Gastroesophageal sphincter (tissue), 4 donors: ENCODE data around the gene COL4A6. TPM values are rescaled to one million over a fixed set of nuclear protein-coding genes. Genes with fewer than 3 reads are reported as not detected.

Experiments used
- ATAC-seq: fragments of 150-250 bp; one replicate; pipeline ENCODE4 v1.9.1; 2016; ENCODE audit warnings: mild to moderate bottlenecking, moderate library complexity
- H3K27ac ChIP-seq, 4 donors: fragments of 200-600 bp; sonication (generic) in 3 of 4; 1 replicate in 3 of 4; 2 replicates in 1 of 4; pipeline ENCODE4 v1.5.1; 2016 to 2019
- H3K27me3 ChIP-seq: fragments of 200-600 bp; sonication (generic); one replicate; pipeline ENCODE4 v1.5.1; 2019
- H3K36me3 ChIP-seq, 2 donors: fragments of 200-600 bp; sonication (generic); one replicate each; pipeline ENCODE4 v1.5.1; 2019; ENCODE audit warnings: control low read depth in 1 of 2
- H3K4me1 ChIP-seq, 3 donors: fragments of 200-600 bp; sonication (generic); 1 replicate in 2 of 3; 2 replicates in 1 of 3; pipeline ENCODE4 v1.5.1; 2016 to 2019; ENCODE audit warnings: control low read depth in 2 of 3
- H3K4me3 ChIP-seq, 2 donors: fragments of 200-600 bp; sonication (generic); one replicate each; pipeline ENCODE4 v1.5.1; 2019; ENCODE audit warnings: mild to moderate bottlenecking in 1 of 2, moderate library complexity in 1 of 2
- H3K9me3 ChIP-seq, 3 donors: fragments of 200-600 bp; sonication (generic); one replicate each; pipeline ENCODE4 v1.5.1; 2017 to 2019; ENCODE audit warnings: control low read depth in 2 of 3
- CTCF ChIP-seq, 4 experiments: fragments of 200-600 bp in 2 of 4; fragments of 450-650 bp in 2 of 4; sonication (generic) in 1 of 4; IDR thresholded peaks; one replicate each; pipeline ENCODE4 v1.5.1; 2017 to 2019; ENCODE audit warnings: antibody characterized with exemption in 4 of 4, mild to moderate bottlenecking in 2 of 4, moderate library complexity in 2 of 4
- EP300 ChIP-seq: sonication (generic); formaldehyde crosslinking; IDR thresholded peaks from one replicate; pipeline ENCODE4 v1.6.1; 2017; ENCODE audit warnings: antibody characterized with exemption, mild to moderate bottlenecking
- POLR2A ChIP-seq, 2 donors: fragments of 450-650 bp; IDR thresholded peaks; one replicate each; pipeline ENCODE4 v1.6.1; 2017; ENCODE audit warnings: antibody characterized with exemption in 2 of 2, mild to moderate bottlenecking in 2 of 2, moderate library complexity in 1 of 2
- POLR2AphosphoS5 ChIP-seq: sonication (generic); formaldehyde crosslinking; IDR thresholded peaks from one replicate; pipeline ENCODE4 v1.6.1; 2017; ENCODE audit warnings: antibody characterized with exemption
- WGBS, 2 donors: methylation state at CpG; one replicate each; pipeline ENCODE4 v1.1.5; 2018; ENCODE audit warnings: low coverage in 1 of 2; 5-methylcytosine and 5-hydroxymethylcytosine counted together
- total RNA-seq, 4 donors: library from RNA; depleted of rRNA; stranded (reverse); fragments of >200 nt; gene quantifications; one replicate each; pipeline ENCODE4 v1.1.0, GENCODE V29; 2016

Gene COL4A6
- total RNA-seq, 4 donors from 2014 or later: 103 to 369 (median 213) TPM

DNA sequence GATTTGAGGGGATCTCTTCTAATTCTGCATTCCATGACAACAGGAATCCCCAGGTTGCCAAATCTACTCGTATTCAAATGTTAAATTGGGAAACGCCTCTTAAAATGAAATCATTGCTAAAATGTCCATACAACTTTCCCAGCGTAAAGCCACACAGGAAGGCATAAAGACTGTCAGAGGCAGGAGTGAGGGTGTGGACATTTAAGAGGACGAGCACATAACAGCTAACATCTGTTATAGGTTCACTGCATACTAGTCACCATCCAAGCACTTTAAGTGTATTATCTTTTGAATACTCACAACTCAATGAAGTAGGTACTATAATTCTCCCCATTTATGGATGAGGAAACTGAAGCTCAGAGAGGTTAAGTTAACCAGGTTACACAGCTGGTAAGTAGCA is 311.1 kb downstream of the COL4A6 start:
- H3K4me3 ChIP-seq: no peak overlapping the region
- H3K4me1 ChIP-seq: peaks cover 0 to 12% (median 0%) of the 10 kb centered on the region in 3 donors
- no peak for ATAC-seq
- peaks cover 0 to 12% of the 10 kb centered on the region in 2 donors for H3K36me3 ChIP-seq
- H3K27ac ChIP-seq: no peak overlapping the region
- WGBS, 2 donors: 80 to 90% methylated on average over 2 to 4 of the region's 4 CpGs
- H3K9me3 ChIP-seq: no peaks in the 10 kb centered on the region
- H3K27me3 ChIP-seq: no peaks in the 10 kb centered on the region
- no peak for TF ChIP-seq CTCF (IDR thresholded peaks at IDR 0.05)
- no peak for TF ChIP-seq EP300
- TF ChIP-seq POLR2AphosphoS5: no peak
- no peak for TF ChIP-seq POLR2A (IDR thresholded peaks at IDR 0.05)

DNA sequence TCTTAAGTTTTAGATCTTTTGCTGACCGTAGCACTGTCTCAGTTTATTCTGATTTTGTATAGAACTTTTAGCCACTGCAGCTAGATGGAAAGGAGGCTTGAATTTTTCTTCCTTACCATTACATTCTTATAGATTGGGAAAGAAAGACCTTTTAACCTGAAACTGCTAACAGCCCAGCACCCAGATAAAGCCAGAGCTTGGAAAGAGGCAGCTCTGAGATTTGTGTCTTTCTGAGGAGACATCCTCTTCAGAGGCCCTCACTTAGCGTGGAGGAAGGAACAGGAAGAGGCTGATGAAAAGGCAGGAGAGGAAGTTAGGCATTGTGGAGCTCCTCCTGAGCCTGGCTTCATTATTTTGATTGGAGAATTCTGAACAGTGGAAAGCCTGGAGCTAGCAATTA is 311.6 kb downstream of the COL4A6 start:
- Histone ChIP-seq H3K36me3 (peaks cover 0 to 9% of the 10 kb centered on the region in 2 donors), H3K27ac (no peak overlapping the region), H3K9me3 (no peaks in the 10 kb centered on the region), H3K4me1 (peaks cover 0 to 16% (median 0%) of the 10 kb centered on the region in 3 donors), H3K4me3 (no peak overlapping the region), H3K27me3 (no peaks in the 10 kb centered on the region)
- no peak for ATAC-seq
- TF ChIP-seq POLR2AphosphoS5 (no peak), CTCF (IDR thresholded peaks at IDR 0.05) (no peak), POLR2A (IDR thresholded peaks at IDR 0.05) (no peak), EP300 (no peak)
- 57 to 80% methylated on average over 1 to 2 of the region's 2 CpGs for WGBS, 2 donors

- Histone ChIP-seq H3K9me3 (no peaks in the 10 kb centered on the region), H3K4me3 (no peak overlapping the region), H3K27me3 (no peaks in the 10 kb centered on the region), H3K36me3 (peaks cover 0 to 4% of the 10 kb centered on the region in 2 donors), H3K4me1 (peaks cover 0 to 36% (median 0%) of the 10 kb centered on the region in 3 donors), H3K27ac (no peak overlapping the region)
- TF ChIP-seq POLR2A (IDR thresholded peaks at IDR 0.05): no peak
- TF ChIP-seq CTCF (IDR thresholded peaks at IDR 0.05): no peak
- TF ChIP-seq POLR2AphosphoS5: no peak
- no peak for TF ChIP-seq EP300
- 100% methylated on average over 1 of the region's 3 CpGs; no CpG with 5 or more reads in 1 of the 2 donors for WGBS, 2 donors
- no peak for ATAC-seq
These were observed 314.4 kb downstream of the COL4A6 start for GRCh38 chrX:108123591-108124366.

DNA sequence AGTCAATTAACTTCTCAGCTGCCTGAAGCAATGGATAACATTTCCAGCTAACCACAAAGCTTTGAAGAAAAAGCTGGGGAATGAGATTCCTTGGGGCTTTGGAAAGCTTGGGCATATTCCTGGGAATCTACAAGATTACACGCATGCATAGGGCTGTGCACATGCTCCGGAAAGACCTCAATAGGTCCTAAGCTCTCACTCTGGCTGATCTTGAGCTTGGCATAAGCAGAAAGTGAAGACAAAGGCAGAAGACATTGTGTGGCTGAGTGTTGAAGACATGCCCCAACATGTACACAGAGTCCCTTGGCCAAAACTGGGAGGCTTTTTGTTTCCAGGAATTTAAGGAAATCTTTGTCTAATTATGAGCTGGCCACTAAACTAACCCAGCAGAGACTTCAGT is 315.5 kb downstream of the COL4A6 start:
- no peak overlapping the region for H3K4me3 ChIP-seq
- peaks cover 0 to 43% (median 0%) of the 10 kb centered on the region in 3 donors for H3K4me1 ChIP-seq
- no peaks in the 10 kb centered on the region for H3K9me3 ChIP-seq
- no peak overlapping the region for H3K27ac ChIP-seq
- H3K27me3 ChIP-seq: no peaks in the 10 kb centered on the region
- ATAC-seq: no peak
- no CpG with 5 or more reads among the region's 2 CpGs for WGBS, 2 donors
- no peak for TF ChIP-seq EP300
- TF ChIP-seq POLR2A (IDR thresholded peaks at IDR 0.05): no peak
- TF ChIP-seq CTCF (IDR thresholded peaks at IDR 0.05): no peak
- no peak for TF ChIP-seq POLR2AphosphoS5
- peaks cover 0 to 4% of the 10 kb centered on the region in 2 donors for H3K36me3 ChIP-seq

- peak overlapping the region in 2 of 4 donors; percentile 14 to 34 for H3K27ac ChIP-seq
- no peaks in the 10 kb centered on the region for H3K27me3 ChIP-seq
- H3K9me3 ChIP-seq: no peaks in the 10 kb centered on the region
- no peaks in the 10 kb centered on the region for H3K36me3 ChIP-seq
- H3K4me3 ChIP-seq: no peak overlapping the region
- TF ChIP-seq POLR2AphosphoS5 (no peak), EP300 (no peak), CTCF (IDR thresholded peaks at IDR 0.05) (no peak), POLR2A (IDR thresholded peaks at IDR 0.05) (no peak)
- 8 to 10% methylated on average over 2 to 3 of the region's 3 CpGs for WGBS, 2 donors
- ATAC-seq: no peak
- peaks cover 0 to 49% (median 0%) of the 10 kb centered on the region in 3 donors for H3K4me1 ChIP-seq
These were observed 316.9 kb downstream of the COL4A6 start for GRCh38 chrX:108121291-108121690.
